K562 (cell line): ENCODE results near the gene BRD4. TPM values are rescaled to one million over a fixed set of nuclear protein-coding genes. Genes with fewer than 3 reads are reported as not detected.

Source experiments
- MTA1 ChIP-seq: fragments of 450-650 bp; IDR thresholded peaks from 2 replicates; pipeline ENCODE4 v1.6.1; 2017; ENCODE audit warnings: borderline replicate concordance
- NR1H2 ChIP-seq: sonication (generic); formaldehyde crosslinking; IDR thresholded peaks from 2 replicates; pipeline ENCODE4 v1.4.0; 2020; ENCODE audit warnings: mild to moderate bottlenecking, missing genetic modification reagents
- RBM39 ChIP-seq: fragments of 200-400 bp; formaldehyde crosslinking; optimal IDR thresholded peaks from 2 replicates; pipeline ENCODE3; 2018; ENCODE audit warnings: low read depth, low read length
- SMAD3 ChIP-seq: fragments of 450-650 bp; formaldehyde crosslinking; conservative IDR thresholded peaks from 2 replicates; pipeline ENCODE4 v1.4.0; 2020; ENCODE audit warnings: mild to moderate bottlenecking
- WHSC1 ChIP-seq: IDR thresholded peaks from one replicate; pipeline ENCODE4 v1.6.1; 2012; ENCODE audit warnings: low read length, control low read depth, inconsistent platforms
- ZFPM2 ChIP-seq: fragments of 250-450 bp; sonication (Bioruptor Pico); IDR thresholded peaks from 2 replicates; pipeline ENCODE4 v1.5.1; 2022; ENCODE audit warnings: mild to moderate bottlenecking
- ZNF232 ChIP-seq: sonication (generic); formaldehyde crosslinking; IDR thresholded peaks from 2 replicates; pipeline ENCODE4 v1.8.0; 2022; ENCODE audit warnings: mild to moderate bottlenecking, missing genetic modification reagents
- ZNF79 ChIP-seq: fragments of 250-450 bp; sonication (Bioruptor Pico); IDR thresholded peaks from 2 replicates; pipeline ENCODE4 v1.4.0; 2020; ENCODE audit warnings: low read depth, mild to moderate bottlenecking, moderate library complexity
- polyA plus RNA-seq, 8 experiments: library from polyadenylated mRNA; depleted of rRNA in 4 of 8; stranded (reverse) in 5 of 8; unstranded in 3 of 8; fragments of >200 nt; fragmentation: Nextera tagmentation in 2 of 8; fragmentation: Illumina TruSeq in 1 of 8; extraction: Ambion mirVana in 2 of 8; extraction: Trizol in 1 of 8; gene quantifications; 2 replicates each; pipeline versions ENCODE4 v1.2.1 to v1.2.3, GENCODE V29; 2011 to 2014; ENCODE audit warnings: inconsistent platforms in 1 of 8, missing spikeins in 1 of 8
- total RNA-seq, 7 experiments: library from RNA; depleted of rRNA in 6 of 7; stranded (reverse); fragments of >200 nt in 6 of 7; fragmentation: Illumina TruSeq in 2 of 7; extraction: Trizol in 2 of 7; gene quantifications; 2 replicates each; pipeline versions ENCODE4 v1.2.1 to v1.2.3, GENCODE V29; 2011 to 2021; ENCODE audit warnings: low replicate concordance in 1 of 7
- TF ChIP-seq, protein P1 (sequence below): fragments of 450-650 bp; IDR thresholded peaks from 2 replicates; pipeline ENCODE4 v1.6.1; 2016; ENCODE audit warnings: low read depth
- TF ChIP-seq, protein P2 (sequence below): fragments of 150-350 bp; conservative IDR thresholded peaks from 2 replicates; pipeline ENCODE4 v1.6.1; 2014; ENCODE audit warnings: low read length
- TF ChIP-seq, protein P3 (sequence below): fragments of 450-650 bp; IDR thresholded peaks from 2 replicates; pipeline ENCODE4 v1.6.1; 2016; ENCODE audit warnings: low read depth, mild to moderate bottlenecking, moderate library complexity
- TF ChIP-seq, protein P4 (sequence below), 2 experiments: IDR thresholded peaks; 2 replicates each; pipeline ENCODE4 v1.6.1; 2011; ENCODE audit warnings: borderline replicate concordance in 1 of 2, control low read depth in 1 of 2, low read depth in 1 of 2, low read length in 1 of 2, mild to moderate bottlenecking in 1 of 2, mixed read lengths in 1 of 2, moderate library complexity in 1 of 2; ENCODE audit not compliant: insufficient read depth in 1 of 2, insufficient read length in 1 of 2, poor library complexity in 1 of 2, severe bottlenecking in 1 of 2; ENCODE audit errors: extremely low read depth in 1 of 2

BRD4 gene
- total and polyA plus RNA-seq, 9 of the 15 experiments (the other 6 are each of a cell fraction or from before 2014, with no cell fraction given) = 1.8 to 105 (median 15.6) TPM

DNA sequence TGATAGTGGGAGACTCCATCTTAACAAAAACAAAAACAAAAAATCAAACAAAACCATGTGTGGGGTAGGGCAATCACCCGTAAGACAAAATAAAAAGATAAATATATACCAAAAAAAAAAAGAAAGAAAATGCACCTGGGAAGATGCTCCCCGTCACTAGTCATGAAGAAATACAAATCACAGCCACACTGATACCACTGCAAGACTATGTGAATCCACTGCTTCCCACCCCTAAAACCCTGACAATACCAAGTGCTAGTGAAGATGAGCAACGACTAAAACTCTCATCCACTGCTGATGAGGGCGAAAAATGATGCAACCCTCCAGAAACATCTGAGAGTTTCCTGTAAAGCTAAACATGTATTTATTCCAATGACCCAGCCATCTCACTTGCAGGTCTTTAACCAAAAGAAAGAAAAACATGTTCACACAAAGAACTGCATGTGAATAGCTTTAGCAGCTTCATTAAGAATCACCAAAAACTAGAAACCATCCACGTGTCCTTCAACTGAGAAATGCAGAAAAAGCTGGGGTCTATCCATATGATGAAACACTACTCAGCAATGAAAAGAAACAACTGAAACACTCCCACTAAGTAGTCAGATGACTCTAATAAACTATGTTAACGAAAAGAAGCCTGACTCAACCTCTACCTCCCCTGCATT lies 31.7 kb downstream of the BRD4 start (continued):
- TF ChIP-seq, protein P1, sequence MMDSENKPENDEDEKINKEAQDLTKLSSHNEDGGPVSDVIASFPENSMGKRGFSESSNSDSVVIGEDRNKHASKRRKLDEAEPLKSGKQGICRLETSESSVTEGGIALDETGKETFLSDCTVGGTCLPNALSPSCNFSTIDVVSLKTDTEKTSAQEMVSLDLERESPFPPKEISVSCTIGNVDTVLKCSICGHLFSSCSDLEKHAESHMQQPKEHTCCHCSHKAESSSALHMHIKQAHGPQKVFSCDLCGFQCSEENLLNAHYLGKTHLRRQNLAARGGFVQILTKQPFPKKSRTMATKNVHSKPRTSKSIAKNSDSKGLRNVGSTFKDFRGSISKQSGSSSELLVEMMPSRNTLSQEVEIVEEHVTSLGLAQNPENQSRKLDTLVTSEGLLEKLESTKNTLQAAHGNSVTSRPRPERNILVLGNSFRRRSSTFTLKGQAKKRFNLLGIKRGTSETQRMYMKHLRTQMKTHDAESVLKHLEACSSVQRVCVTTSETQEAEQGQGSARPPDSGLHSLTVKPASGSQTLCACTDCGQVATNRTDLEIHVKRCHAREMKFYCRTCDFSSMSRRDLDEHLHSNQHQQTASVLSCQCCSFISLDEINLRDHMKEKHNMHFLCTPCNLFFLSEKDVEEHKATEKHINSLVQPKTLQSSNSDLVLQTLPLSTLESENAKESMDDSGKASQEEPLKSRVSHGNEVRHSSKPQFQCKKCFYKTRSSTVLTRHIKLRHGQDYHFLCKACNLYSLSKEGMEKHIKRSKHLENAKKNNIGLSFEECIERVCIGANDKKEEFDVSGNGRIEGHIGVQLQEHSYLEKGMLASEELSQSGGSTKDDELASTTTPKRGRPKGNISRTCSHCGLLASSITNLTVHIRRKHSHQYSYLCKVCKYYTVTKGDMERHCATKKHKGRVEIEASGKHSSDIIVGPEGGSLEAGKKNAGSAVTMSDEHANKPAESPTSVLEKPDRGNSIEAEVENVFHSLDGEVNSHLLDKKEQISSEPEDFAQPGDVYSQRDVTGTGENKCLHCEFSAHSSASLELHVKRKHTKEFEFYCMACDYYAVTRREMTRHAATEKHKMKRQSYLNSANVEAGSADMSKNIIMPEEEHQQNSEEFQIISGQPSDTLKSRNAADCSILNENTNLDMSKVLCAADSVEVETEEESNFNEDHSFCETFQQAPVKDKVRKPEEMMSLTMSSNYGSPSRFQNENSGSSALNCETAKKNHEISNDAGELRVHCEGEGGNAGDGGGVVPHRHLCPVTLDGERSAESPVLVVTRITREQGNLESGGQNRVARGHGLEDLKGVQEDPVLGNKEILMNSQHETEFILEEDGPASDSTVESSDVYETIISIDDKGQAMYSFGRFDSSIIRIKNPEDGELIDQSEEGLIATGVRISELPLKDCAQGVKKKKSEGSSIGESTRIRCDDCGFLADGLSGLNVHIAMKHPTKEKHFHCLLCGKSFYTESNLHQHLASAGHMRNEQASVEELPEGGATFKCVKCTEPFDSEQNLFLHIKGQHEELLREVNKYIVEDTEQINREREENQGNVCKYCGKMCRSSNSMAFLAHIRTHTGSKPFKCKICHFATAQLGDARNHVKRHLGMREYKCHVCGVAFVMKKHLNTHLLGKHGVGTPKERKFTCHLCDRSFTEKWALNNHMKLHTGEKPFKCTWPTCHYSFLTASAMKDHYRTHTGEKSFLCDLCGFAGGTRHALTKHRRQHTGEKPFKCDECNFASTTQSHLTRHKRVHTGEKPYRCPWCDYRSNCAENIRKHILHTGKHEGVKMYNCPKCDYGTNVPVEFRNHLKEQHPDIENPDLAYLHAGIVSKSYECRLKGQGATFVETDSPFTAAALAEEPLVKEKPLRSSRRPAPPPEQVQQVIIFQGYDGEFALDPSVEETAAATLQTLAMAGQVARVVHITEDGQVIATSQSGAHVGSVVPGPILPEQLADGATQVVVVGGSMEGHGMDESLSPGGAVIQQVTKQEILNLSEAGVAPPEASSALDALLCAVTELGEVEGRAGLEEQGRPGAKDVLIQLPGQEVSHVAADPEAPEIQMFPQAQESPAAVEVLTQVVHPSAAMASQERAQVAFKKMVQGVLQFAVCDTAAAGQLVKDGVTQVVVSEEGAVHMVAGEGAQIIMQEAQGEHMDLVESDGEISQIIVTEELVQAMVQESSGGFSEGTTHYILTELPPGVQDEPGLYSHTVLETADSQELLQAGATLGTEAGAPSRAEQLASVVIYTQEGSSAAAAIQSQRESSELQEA = peak; percentile 45; the same call in 1 of the 2 replicates
- TF ChIP-seq MTA1 (no peak), ZNF232 (CRISPR knock-in tag) (no peak), ZFPM2 (CRISPR knock-in tag) (no peak), NR1H2 (CRISPR knock-in tag) (no peak), WHSC1 (no peak), RBM39 (no peak), ZNF79 (CRISPR knock-in tag) (0 out of 2 replicates have a peak, but pooled peaks have one; percentile 5), SMAD3 (peak; percentile 12; the same call in 1 of the 2 replicates)
- TF ChIP-seq, protein P2, sequence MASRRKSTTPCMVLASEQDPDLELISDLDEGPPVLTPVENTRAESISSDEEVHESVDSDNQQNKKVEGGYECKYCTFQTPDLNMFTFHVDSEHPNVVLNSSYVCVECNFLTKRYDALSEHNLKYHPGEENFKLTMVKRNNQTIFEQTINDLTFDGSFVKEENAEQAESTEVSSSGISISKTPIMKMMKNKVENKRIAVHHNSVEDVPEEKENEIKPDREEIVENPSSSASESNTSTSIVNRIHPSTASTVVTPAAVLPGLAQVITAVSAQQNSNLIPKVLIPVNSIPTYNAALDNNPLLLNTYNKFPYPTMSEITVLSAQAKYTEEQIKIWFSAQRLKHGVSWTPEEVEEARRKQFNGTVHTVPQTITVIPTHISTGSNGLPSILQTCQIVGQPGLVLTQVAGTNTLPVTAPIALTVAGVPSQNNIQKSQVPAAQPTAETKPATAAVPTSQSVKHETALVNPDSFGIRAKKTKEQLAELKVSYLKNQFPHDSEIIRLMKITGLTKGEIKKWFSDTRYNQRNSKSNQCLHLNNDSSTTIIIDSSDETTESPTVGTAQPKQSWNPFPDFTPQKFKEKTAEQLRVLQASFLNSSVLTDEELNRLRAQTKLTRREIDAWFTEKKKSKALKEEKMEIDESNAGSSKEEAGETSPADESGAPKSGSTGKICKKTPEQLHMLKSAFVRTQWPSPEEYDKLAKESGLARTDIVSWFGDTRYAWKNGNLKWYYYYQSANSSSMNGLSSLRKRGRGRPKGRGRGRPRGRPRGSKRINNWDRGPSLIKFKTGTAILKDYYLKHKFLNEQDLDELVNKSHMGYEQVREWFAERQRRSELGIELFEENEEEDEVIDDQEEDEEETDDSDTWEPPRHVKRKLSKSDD = no peak
- TF ChIP-seq, protein P3, sequence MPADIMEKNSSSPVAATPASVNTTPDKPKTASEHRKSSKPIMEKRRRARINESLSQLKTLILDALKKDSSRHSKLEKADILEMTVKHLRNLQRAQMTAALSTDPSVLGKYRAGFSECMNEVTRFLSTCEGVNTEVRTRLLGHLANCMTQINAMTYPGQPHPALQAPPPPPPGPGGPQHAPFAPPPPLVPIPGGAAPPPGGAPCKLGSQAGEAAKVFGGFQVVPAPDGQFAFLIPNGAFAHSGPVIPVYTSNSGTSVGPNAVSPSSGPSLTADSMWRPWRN = no peak
- TF ChIP-seq, protein P4, sequence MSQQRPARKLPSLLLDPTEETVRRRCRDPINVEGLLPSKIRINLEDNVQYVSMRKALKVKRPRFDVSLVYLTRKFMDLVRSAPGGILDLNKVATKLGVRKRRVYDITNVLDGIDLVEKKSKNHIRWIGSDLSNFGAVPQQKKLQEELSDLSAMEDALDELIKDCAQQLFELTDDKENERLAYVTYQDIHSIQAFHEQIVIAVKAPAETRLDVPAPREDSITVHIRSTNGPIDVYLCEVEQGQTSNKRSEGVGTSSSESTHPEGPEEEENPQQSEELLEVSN (IDR thresholded peaks at IDR 0.05; ENCODE audit: borderline replicate concordance in 1 of 2, extremely low read depth in 1 of 2, insufficient read depth in 1 of 2, insufficient read length in 1 of 2, low read depth in 1 of 2, low read length in 1 of 2, poor library complexity in 1 of 2, severe bottlenecking in 1 of 2) = no peak
